ENCODE results near the gene CEP128. TPM values are rescaled to one million over a fixed set of nuclear protein-coding genes. Genes with fewer than 3 reads are reported as not detected.

CEP128 gene
- total RNA-seq, 1 experiment from 2014 or later = 29.3 TPM

GRCh38 chr14:80669426-80669825 is 272.1 kb downstream of the CEP128 start:
- BruUV-seq (replicated peaks) = no TSS peak
- no peaks in the 10 kb centered on the region for H3K36me3 ChIP-seq (ENCODE audit: low read depth)
- H3K4me1 ChIP-seq (replicated peaks; ENCODE audit: insufficient read depth) = no peaks in the 10 kb centered on the region
- H3K79me2 ChIP-seq (ENCODE audit: low read depth) = no peaks in the 10 kb centered on the region
- no peaks in the 10 kb centered on the region for H3F3A ChIP-seq (ENCODE audit: insufficient read depth, low read depth)
- no peak overlapping the region for H3K4me2 ChIP-seq
- H2AFZ ChIP-seq = no peak overlapping the region
- H3K27me3 ChIP-seq (ENCODE audit: insufficient read depth, low read depth) = no peaks in the 10 kb centered on the region
- CTCF ChIA-PET = no interaction called here
- H3K4me3 ChIP-seq = no peak overlapping the region
- intact Hi-C loops (cut with micrococcal nuclease; ENCODE audit: unreplicated experiment) = no loop called here
- H3K27ac ChIP-seq = no peak overlapping the region
- no peaks in the 10 kb centered on the region for H4K20me1 ChIP-seq (ENCODE audit: insufficient read depth)
- TF ChIP-seq EZH2 (IDR thresholded peaks at IDR 0.05; ENCODE audit: low read depth) (no peak), CTCF (conservative IDR thresholded peaks at IDR 0.05) (no peak)
- POLR2A ChIA-PET (ENCODE audit: unreplicated experiment) = interaction anchor here (0.6 to 0.7 kb wide), 2 partner anchors 13 to 51 kb away, joined by 3 to 4 read pairs; no protein-coding TSS in a partner anchor
- no peaks in the 10 kb centered on the region for H3K9me2 ChIP-seq (ENCODE audit: insufficient read depth)
- H3K9me3 ChIP-seq (ENCODE audit: insufficient read depth, low read depth) = no peaks in the 10 kb centered on the region
- no peak for DNase-seq

GRCh38 chr14:80664576-80664975 is 277.0 kb downstream of the CEP128 start:
- Histone ChIP-seq H3K36me3 (ENCODE audit: low read depth) (no peaks in the 10 kb centered on the region), H3K4me2 (no peak overlapping the region), H3K79me2 (ENCODE audit: low read depth) (no peaks in the 10 kb centered on the region), H3F3A (ENCODE audit: insufficient read depth, low read depth) (no peaks in the 10 kb centered on the region), H3K27me3 (ENCODE audit: insufficient read depth, low read depth) (no peaks in the 10 kb centered on the region), H3K4me3 (no peak overlapping the region), H3K9me3 (ENCODE audit: insufficient read depth, low read depth) (no peaks in the 10 kb centered on the region), H3K27ac (no peak overlapping the region), H3K9me2 (ENCODE audit: insufficient read depth) (no peaks in the 10 kb centered on the region), H4K20me1 (ENCODE audit: insufficient read depth) (no peaks in the 10 kb centered on the region), H2AFZ (no peak overlapping the region), H3K4me1 (replicated peaks; ENCODE audit: insufficient read depth) (no peaks in the 10 kb centered on the region)
- no TSS peak for BruUV-seq (replicated peaks)
- TF ChIP-seq CTCF (conservative IDR thresholded peaks at IDR 0.05) = no peak
- ChIA-PET CTCF (no interaction called here), POLR2A (ENCODE audit: unreplicated experiment) (interaction anchor here (0.6 kb wide), 1 partner anchor 114 kb away, joined by 5 read pairs; no protein-coding TSS in a partner anchor)
- intact Hi-C loops (cut with micrococcal nuclease; ENCODE audit: unreplicated experiment) = no loop called here
- DNase-seq = no peak

GRCh38 chr14:80663541-80663940 is 278.0 kb downstream of the CEP128 start:
- Histone ChIP-seq H4K20me1 (ENCODE audit: insufficient read depth) (no peaks in the 10 kb centered on the region), H3K9me3 (ENCODE audit: insufficient read depth, low read depth) (no peaks in the 10 kb centered on the region), H3K4me2 (no peak overlapping the region), H3K36me3 (ENCODE audit: low read depth) (no peaks in the 10 kb centered on the region), H3K9me2 (ENCODE audit: insufficient read depth) (no peaks in the 10 kb centered on the region), H3K27me3 (ENCODE audit: insufficient read depth, low read depth) (no peaks in the 10 kb centered on the region), H3K79me2 (ENCODE audit: low read depth) (no peaks in the 10 kb centered on the region), H3K4me1 (replicated peaks; ENCODE audit: insufficient read depth) (no peaks in the 10 kb centered on the region), H3K27ac (no peak overlapping the region), H3K4me3 (no peak overlapping the region), H2AFZ (no peak overlapping the region), H3F3A (ENCODE audit: insufficient read depth, low read depth) (no peaks in the 10 kb centered on the region)
- intact Hi-C loops (cut with micrococcal nuclease; ENCODE audit: unreplicated experiment) = no loop called here
- POLR2A ChIA-PET (ENCODE audit: unreplicated experiment) = no interaction called here
- no TSS peak for BruUV-seq (replicated peaks)
- no peak for TF ChIP-seq CTCF (conservative IDR thresholded peaks at IDR 0.05)
- no peak for TF ChIP-seq EZH2 (IDR thresholded peaks at IDR 0.05; ENCODE audit: low read depth)
- DNase-seq = no peak
- CTCF ChIA-PET = no interaction called here

Measured in PC-9 (cell line).